GM12878 (cell line): ENCODE measurements around the gene CFAP141. TPM values are rescaled to one million over a fixed set of nuclear protein-coding genes. Genes with fewer than 3 reads are reported as not detected.

Experiments
- ATAC-seq: fragments of 200-7000 bp; cut with Tn5 transposase; 3 replicates; pipeline ENCODE4 v1.9.1; 2020; ENCODE audit warnings: mild to moderate bottlenecking, moderate library complexity
- BruUV-seq: library from RNA; stranded (reverse); fragments of 400-500 nt; replicated peaks from 2 replicates; lab custom pipeline; 2021; lab: Mats Ljungman, UMichigan
- CTCF ChIA-PET: fragments of 300-600 bp; sonication (Branson Sonifier 250); formaldehyde crosslinking; extraction: SDS; loops from one replicate; lab custom pipeline; 2021; ENCODE audit warnings: inconsistent platforms; lab: Yijun Ruan, JAX
- POLR2A ChIA-PET: fragments of 350-600 bp; formaldehyde crosslinking; extraction: SDS; loops from one replicate; lab custom pipeline; 2021; ENCODE audit warnings: inconsistent platforms; lab: Charles Lee
- RAD21 ChIA-PET: fragments of 300-600 bp; sonication (Branson Sonifier 250); formaldehyde crosslinking; loops from one replicate; lab custom pipeline; 2023; ENCODE audit warnings: antibody characterized with exemption; ENCODE audit not compliant: unreplicated experiment; lab: Charles Lee
- SMC1A ChIA-PET: fragments of 300-600 bp; sonication (Branson Sonifier 250); formaldehyde crosslinking; loops from one replicate; lab custom pipeline; 2023; ENCODE audit not compliant: unreplicated experiment, uncharacterized antibody; lab: Charles Lee
- DNase-seq: peaks from one replicate; pipeline ENCODE4 v3.0.0-alpha.2; 2011; ENCODE audit warnings: low read depth, low spot score
- FAIRE-seq: peaks from 3 replicates; lab custom pipeline; 2011; peaks lifted over from hg19 to GRCh38; lab: Jason Lieb, UNC
- H2AFZ ChIP-seq: 2 replicates; pipeline ENCODE4 v1.6.0; 2011; ENCODE audit warnings: low read depth, low read length, control low read depth; ENCODE audit not compliant: control insufficient read depth
- H3K27ac ChIP-seq: 2 replicates; pipeline ENCODE4 v1.5.1; 2011; ENCODE audit warnings: control low read depth; ENCODE audit not compliant: control insufficient read depth, insufficient read depth
- H3K27me3 ChIP-seq, 2 experiments: replicated peaks in 1 of 2; 2 replicates each; pipeline versions ENCODE4 v1.6.0 to v1.6.1; 2011; ENCODE audit warnings: low read length in 1 of 2; ENCODE audit not compliant: control insufficient read depth in 2 of 2, insufficient read depth in 2 of 2
- H3K36me3 ChIP-seq, 2 experiments: 2 replicates each; pipeline ENCODE4 v1.5.1; 2011; ENCODE audit warnings: low read length in 1 of 2; ENCODE audit not compliant: control insufficient read depth in 2 of 2, insufficient read depth in 2 of 2
- H3K4me1 ChIP-seq: 2 replicates; pipeline ENCODE4 v1.6.1; 2011; ENCODE audit warnings: mild to moderate bottlenecking, low read length, moderate library complexity, mixed read lengths; ENCODE audit not compliant: control insufficient read depth, insufficient read depth
- H3K4me2 ChIP-seq: 2 replicates; pipeline ENCODE4 v1.6.0; 2011; ENCODE audit warnings: control low read depth; ENCODE audit not compliant: control insufficient read depth, insufficient read depth
- H3K4me3 ChIP-seq: fragments of 200-600 bp; sonication (generic); 2 replicates; pipeline ENCODE4 v1.5.1; 2016
- H3K79me2 ChIP-seq: 2 replicates; pipeline ENCODE4 v1.6.0; 2011; ENCODE audit warnings: low read length; ENCODE audit not compliant: control insufficient read depth, insufficient read depth
- H3K9ac ChIP-seq: 2 replicates; pipeline ENCODE4 v1.8.0; 2011; ENCODE audit warnings: low read length, control low read depth, mixed read lengths; ENCODE audit not compliant: control insufficient read depth, insufficient read depth
- H3K9me3 ChIP-seq: replicated peaks from 3 replicates; pipeline ENCODE4 v1.5.1; 2011; ENCODE audit warnings: mild to moderate bottlenecking, low read length; ENCODE audit not compliant: control insufficient read depth, insufficient read depth
- H4K20me1 ChIP-seq: 2 replicates; pipeline ENCODE4 v1.6.0; 2011; ENCODE audit not compliant: control insufficient read depth, insufficient read depth
- ATF3 ChIP-seq: IDR thresholded peaks from 2 replicates; pipeline ENCODE4 v1.6.1; 2011; ENCODE audit warnings: low read depth, mild to moderate bottlenecking, low read length, moderate library complexity, borderline replicate concordance; ENCODE audit errors: extremely low read depth
- BCL11A ChIP-seq: IDR thresholded peaks from 2 replicates; pipeline ENCODE4 v1.6.1; 2011; ENCODE audit warnings: low read depth, low read length
- E4F1 ChIP-seq: fragments of 450-650 bp; IDR thresholded peaks from 2 replicates; pipeline ENCODE4 v1.6.1; 2018; ENCODE audit warnings: borderline replicate concordance, mild to moderate bottlenecking; ENCODE audit not compliant: partially characterized antibody
- FOXM1 ChIP-seq: IDR thresholded peaks from 2 replicates; pipeline ENCODE4 v1.6.1; 2012; ENCODE audit warnings: low read depth, mild to moderate bottlenecking, inconsistent platforms, low read length, moderate library complexity
- HSF1 ChIP-seq: fragments of 150-350 bp; IDR thresholded peaks from 2 replicates; pipeline ENCODE4 v1.6.1; 2014; ENCODE audit warnings: mild to moderate bottlenecking, low read depth, low read length
- IKZF2 ChIP-seq, 2 experiments: fragments of 450-650 bp; IDR thresholded peaks; 2 replicates each; pipeline ENCODE4 v1.6.1; 2017; ENCODE audit warnings: mild to moderate bottlenecking in 2 of 2, moderate library complexity in 2 of 2
- KDM1A ChIP-seq: fragments of 200-600 bp; sonication (generic); IDR thresholded peaks from 2 replicates; pipeline ENCODE4 v1.6.1; 2016; ENCODE audit warnings: borderline replicate concordance
- NBN ChIP-seq: fragments of 450-650 bp; IDR thresholded peaks from 2 replicates; pipeline ENCODE4 v1.6.1; 2016
- NFIC ChIP-seq: IDR thresholded peaks from 2 replicates; pipeline ENCODE4 v1.6.1; 2012; ENCODE audit warnings: low read depth, mild to moderate bottlenecking, inconsistent platforms, low read length, moderate library complexity
- NFYA ChIP-seq: IDR thresholded peaks from 2 replicates; pipeline ENCODE4 v1.6.1; 2011; ENCODE audit warnings: low read depth, mild to moderate bottlenecking, low read length, improper control_type of control experiment, borderline replicate concordance
- POLR2AphosphoS2 ChIP-seq: IDR thresholded peaks from 2 replicates; pipeline ENCODE4 v1.6.1; 2011; ENCODE audit warnings: low read depth, mild to moderate bottlenecking, low read length, improper control_type of control experiment, moderate library complexity
- SP1 ChIP-seq: IDR thresholded peaks from one replicate; pipeline ENCODE4 v1.6.1; 2011; ENCODE audit warnings: low read depth, low read length
- STAT3 ChIP-seq: IDR thresholded peaks from 2 replicates; pipeline ENCODE4 v1.6.1; 2011; ENCODE audit warnings: low read depth, low read length, improper control_type of control experiment
- SUPT20H ChIP-seq: IDR thresholded peaks from 2 replicates; pipeline ENCODE4 v1.6.1; 2011; ENCODE audit warnings: low read depth, mild to moderate bottlenecking, low read length, moderate library complexity, borderline replicate concordance; ENCODE audit not compliant: control insufficient read depth
- TAF1 ChIP-seq: IDR thresholded peaks from 2 replicates; pipeline ENCODE4 v1.6.1; 2011; ENCODE audit warnings: mild to moderate bottlenecking, low read depth, low read length, borderline replicate concordance
- USF1 ChIP-seq: IDR thresholded peaks from 2 replicates; pipeline ENCODE4 v1.6.1; 2011; ENCODE audit warnings: borderline replicate concordance, low read depth, mild to moderate bottlenecking, moderate library complexity, mixed read lengths, low read length; ENCODE audit not compliant: insufficient read depth; ENCODE audit errors: extremely low read length
- ZNF207 ChIP-seq: fragments of 450-650 bp; IDR thresholded peaks from 2 replicates; pipeline ENCODE4 v1.6.1; 2014; ENCODE audit warnings: antibody characterized with exemption, mild to moderate bottlenecking, borderline replicate concordance
- WGBS: methylation state at CpG from one replicate; pipeline ENCODE4 v1.1.6; 2016; ENCODE audit warnings: low lambda C conversion rate; ENCODE audit not compliant: insufficient replicate concordance, insufficient coverage; ENCODE audit errors: missing lambda C conversion rate; 5-methylcytosine and 5-hydroxymethylcytosine counted together
- in situ Hi-C: fragments of 300-500 bp; cut with MboI; formaldehyde crosslinking; loops from 9 replicates; pipeline ENCODE4 v1.14.3; 2018; ENCODE audit warnings: mixed read lengths
- intact Hi-C: fragments of 100-400 bp; cut with micrococcal nuclease; formaldehyde crosslinking; loops from one replicate; pipeline ENCODE4 v1.14.2; 2022; ENCODE audit not compliant: unreplicated experiment
- polyA plus RNA-seq, 11 experiments: library from polyadenylated mRNA; depleted of rRNA in 4 of 11; unstranded in 6 of 11; stranded (reverse) in 5 of 11; fragments of >200 nt; fragmentation: Nextera tagmentation in 4 of 11; fragmentation: Illumina TruSeq in 1 of 11; extraction: Ambion mirVana in 4 of 11; extraction: Trizol in 1 of 11; gene quantifications; 1 replicate in 1 of 11; 2 replicates in 10 of 11; pipeline versions ENCODE4 v1.2.1 to v1.2.3, GENCODE V29; 2011 to 2016; ENCODE audit warnings: inconsistent platforms in 2 of 11, missing spikeins in 2 of 11, low read depth in 1 of 11
- total RNA-seq, 4 experiments: library from RNA; depleted of rRNA in 3 of 4; stranded (reverse); fragments of >200 nt in 3 of 4; fragmentation: Illumina TruSeq in 1 of 4; extraction: Trizol in 1 of 4; gene quantifications; 2 replicates each; pipeline versions ENCODE4 v1.2.1 to v1.2.3, GENCODE V29; 2013 to 2021

CFAP141 gene
- total and polyA plus RNA-seq, 10 of the 15 experiments (the other 5 are each of a cell fraction or from before 2014, with no cell fraction given), result not detected

- in situ Hi-C loops, result no loop called here
- SMC1A ChIA-PET, result no interaction called here
These were observed 35.7 kb upstream of the CFAP141 start for GRCh38 chr1:154241703-154242351.

More at GRCh38 chr1:154241703-154242351, 35.7 kb upstream of the CFAP141 start:
- Histone ChIP-seq H3K27me3 (no peaks in the 10 kb centered on the region), H3K27ac (no peak overlapping the region), H3K4me2 (no peak overlapping the region), H4K20me1 (0 out of 2 replicates have a peak, but pooled peaks cover 2% of the 10 kb centered on the region), H3K79me2 (peaks cover 10% of the 10 kb centered on the region), H3K36me3 (peaks cover 14 to 40% of the 10 kb centered on the region in 2 experiments), H2AFZ (no peak overlapping the region), H3K9ac (no peak overlapping the region), H3K4me1 (no peaks in the 10 kb centered on the region), H3K4me3 (no peak overlapping the region), H3K9me3 (no peaks in the 10 kb centered on the region)
- ChIA-PET POLR2A (no interaction called here), CTCF (interaction anchor here (1.2 kb wide), 1 partner anchor 93 kb away, joined by 3 read pairs; no protein-coding TSS in a partner anchor), RAD21 (no interaction called here)
- BruUV-seq, result no TSS peak
- WGBS, result 99% methylated on average over 3 of the region's 3 CpGs
- FAIRE-seq (no peak), ATAC-seq (no peak)
- no peak for TF ChIP-seq USF1
- TF ChIP-seq HSF1, result no peak
- TF ChIP-seq TAF1, result no peak
- no peak for TF ChIP-seq E4F1
- no peak for TF ChIP-seq NFYA
- TF ChIP-seq FOXM1, result no peak
- no peak for TF ChIP-seq NFIC
- no peak for TF ChIP-seq KDM1A
- no peak for TF ChIP-seq BCL11A
- no peak for TF ChIP-seq SP1
- no peak for TF ChIP-seq ATF3
- no peak for TF ChIP-seq SUPT20H
- no peak for TF ChIP-seq STAT3
- TF ChIP-seq IKZF2 (IDR thresholded peaks at IDR 0.05), result no peak
- no peak for TF ChIP-seq NBN
- no peak for TF ChIP-seq POLR2AphosphoS2
- TF ChIP-seq ZNF207, result no peak
- TF ChIP-seq, all 136 proteins: peak for 0
- DNase-seq, result no peak
- intact Hi-C loops, result no loop called here
